ENCODE measurements around the gene SOD2. TPM values are rescaled to one million over a fixed set of nuclear protein-coding genes. Genes with fewer than 3 reads are reported as not detected.
A peak's percentile ranks its signal among the peaks of the same experiment; 100 is the strongest.

SOD2 gene
- total and polyA plus RNA-seq, 9 of the 15 experiments (the other 6 are each of a cell fraction or from before 2014, with no cell fraction given): 39.8 to 140 (median 95.8) TPM

DNA sequence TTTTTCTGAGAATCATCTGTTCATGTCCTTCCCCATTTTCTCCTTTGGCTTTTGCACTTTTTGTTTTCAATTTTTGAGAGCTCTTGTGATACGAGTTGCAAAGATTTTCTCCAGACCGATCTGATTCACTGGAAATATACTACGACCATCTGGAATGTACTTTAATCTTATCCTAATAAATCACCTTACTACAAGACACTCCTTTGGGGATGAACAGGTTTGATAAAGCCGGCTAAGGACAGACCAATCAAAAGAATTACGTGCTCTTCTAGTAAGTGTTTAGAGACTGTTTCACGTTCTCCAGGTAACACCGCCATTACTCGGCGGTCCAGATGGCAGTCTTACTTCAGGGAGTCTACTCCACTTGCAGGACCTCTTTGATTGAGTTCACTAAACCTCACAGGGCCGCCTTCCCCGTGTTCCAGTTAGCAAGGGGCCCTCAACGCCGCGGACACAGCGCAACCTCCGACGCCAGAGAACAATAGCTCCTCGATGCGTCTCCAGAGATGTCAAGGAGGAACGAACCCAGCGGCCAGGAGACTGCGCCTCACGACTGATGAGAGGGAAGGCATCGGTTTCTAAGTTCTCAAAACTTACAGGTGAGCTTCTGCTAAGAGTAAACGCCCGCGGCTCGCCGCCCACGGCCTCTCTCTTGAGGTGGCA is 33.3 kb upstream of the SOD2 start (continued):
- no peak for TF ChIP-seq PCBP1 (IDR thresholded peaks at IDR 0.05; ENCODE audit: low read depth, low read length, poor library complexity, severe bottlenecking)
- no peak for TF ChIP-seq CHD4 (IDR thresholded peaks at IDR 0.05; ENCODE audit: insufficient read depth, insufficient replicate concordance, low read depth, low read length, poor library complexity, severe bottlenecking)
- TF ChIP-seq SP1 (CRISPR knock-in tag; IDR thresholded peaks at IDR 0.05): no peak
- no peak for TF ChIP-seq ZC3H11A (IDR thresholded peaks at IDR 0.05; ENCODE audit: low read depth, low read length)
- TF ChIP-seq ZNF12 (CRISPR knock-in tag; IDR thresholded peaks at IDR 0.05): no peak; the same call in 1 of the 2 replicates
- no peak; the same call in 1 of the 2 replicates for TF ChIP-seq SMARCC2 (IDR thresholded peaks at IDR 0.05; ENCODE audit: low read depth)
- TF ChIP-seq BRD4 (IDR thresholded peaks at IDR 0.05): 0 out of 2 replicates have a peak, but pooled peaks have one; percentile 65
- TF ChIP-seq CBFA2T2 (conservative IDR thresholded peaks at IDR 0.05): peak; percentile 29; the same call in 1 of the 2 replicates
- TF ChIP-seq PHF21A (IDR thresholded peaks at IDR 0.05; ENCODE audit: borderline replicate concordance, low read depth): 0 out of 2 replicates have a peak, but pooled peaks have one; percentile 39
- no peak for TF ChIP-seq FOXM1 (IDR thresholded peaks at IDR 0.05; ENCODE audit: low read depth)
- TF ChIP-seq FOXM1 (CRISPR knock-in tag; IDR thresholded peaks at IDR 0.05; ENCODE audit: low read depth): no peak
- TF ChIP-seq CHCHD3 (CRISPR knock-in tag; IDR thresholded peaks at IDR 0.05): no peak
- TF ChIP-seq, protein P1, sequence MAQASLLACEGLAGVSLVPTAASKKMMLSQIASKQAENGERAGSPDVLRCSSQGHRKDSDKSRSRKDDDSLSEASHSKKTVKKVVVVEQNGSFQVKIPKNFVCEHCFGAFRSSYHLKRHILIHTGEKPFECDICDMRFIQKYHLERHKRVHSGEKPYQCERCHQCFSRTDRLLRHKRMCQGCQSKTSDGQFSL (CRISPR knock-in tag; IDR thresholded peaks at IDR 0.05): no peak
- TF ChIP-seq, protein P1 (tag; IDR thresholded peaks at IDR 0.05): no peak
- no peak for TF ChIP-seq NR4A1 (CRISPR knock-in tag; IDR thresholded peaks at IDR 0.05)
- TF ChIP-seq NR4A1 (tag; IDR thresholded peaks at IDR 0.05): peak; percentile 92; the same call in 1 of the 2 replicates
- TF ChIP-seq RBM25 (IDR thresholded peaks at IDR 0.05; ENCODE audit: low read depth, low read length, severe bottlenecking): no peak
- no peak for TF ChIP-seq CREM (IDR thresholded peaks at IDR 0.05; ENCODE audit: low read depth)
- no peak for TF ChIP-seq MXI1 (IDR thresholded peaks at IDR 0.05; ENCODE audit: low read depth, low read length)
- no peak; the same call in 1 of the 2 replicates for TF ChIP-seq ZNF764 (CRISPR knock-in tag; IDR thresholded peaks at IDR 0.05; ENCODE audit: low read depth)
- TF ChIP-seq FOXA1 (IDR thresholded peaks at IDR 0.05; ENCODE audit: borderline replicate concordance): no peak
- TF ChIP-seq COPS2 (conservative IDR thresholded peaks at IDR 0.05): no peak
- no peak for TF ChIP-seq U2AF1 (optimal IDR thresholded peaks at IDR 0.05; ENCODE audit: low read depth, low read length)
- TF ChIP-seq SAFB2 (IDR thresholded peaks at IDR 0.05; ENCODE audit: borderline replicate concordance, low read depth, low read length, severe bottlenecking): no peak
- TF ChIP-seq EP400 (IDR thresholded peaks at IDR 0.05): no peak
- 0 out of 2 replicates have a peak, but pooled peaks have one; percentile 56 for TF ChIP-seq ZFPM2 (CRISPR knock-in tag; IDR thresholded peaks at IDR 0.05)
- TF ChIP-seq, protein P2, sequence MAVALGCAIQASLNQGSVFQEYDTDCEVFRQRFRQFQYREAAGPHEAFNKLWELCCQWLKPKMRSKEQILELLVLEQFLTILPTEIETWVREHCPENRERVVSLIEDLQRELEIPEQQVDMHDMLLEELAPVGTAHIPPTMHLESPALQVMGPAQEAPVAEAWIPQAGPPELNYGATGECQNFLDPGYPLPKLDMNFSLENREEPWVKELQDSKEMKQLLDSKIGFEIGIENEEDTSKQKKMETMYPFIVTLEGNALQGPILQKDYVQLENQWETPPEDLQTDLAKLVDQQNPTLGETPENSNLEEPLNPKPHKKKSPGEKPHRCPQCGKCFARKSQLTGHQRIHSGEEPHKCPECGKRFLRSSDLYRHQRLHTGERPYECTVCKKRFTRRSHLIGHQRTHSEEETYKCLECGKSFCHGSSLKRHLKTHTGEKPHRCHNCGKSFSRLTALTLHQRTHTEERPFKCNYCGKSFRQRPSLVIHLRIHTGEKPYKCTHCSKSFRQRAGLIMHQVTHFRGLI (CRISPR knock-in tag; IDR thresholded peaks at IDR 0.05): 0 out of 2 replicates have a peak, but pooled peaks have one; percentile 57
- peak; percentile 90; the same call in 1 of the 2 replicates for TF ChIP-seq ZNF668 (CRISPR knock-in tag; IDR thresholded peaks at IDR 0.05)
- TF ChIP-seq TCFL5 (CRISPR knock-in tag; conservative IDR thresholded peaks at IDR 0.05): no peak
